ENCODE results near the gene CRY2.
"Not testable (repeated sequence)": the region's sequence is repeated elsewhere in the genome, so short reads cannot be mapped to it uniquely, and the experiment has no call there.

DNA sequence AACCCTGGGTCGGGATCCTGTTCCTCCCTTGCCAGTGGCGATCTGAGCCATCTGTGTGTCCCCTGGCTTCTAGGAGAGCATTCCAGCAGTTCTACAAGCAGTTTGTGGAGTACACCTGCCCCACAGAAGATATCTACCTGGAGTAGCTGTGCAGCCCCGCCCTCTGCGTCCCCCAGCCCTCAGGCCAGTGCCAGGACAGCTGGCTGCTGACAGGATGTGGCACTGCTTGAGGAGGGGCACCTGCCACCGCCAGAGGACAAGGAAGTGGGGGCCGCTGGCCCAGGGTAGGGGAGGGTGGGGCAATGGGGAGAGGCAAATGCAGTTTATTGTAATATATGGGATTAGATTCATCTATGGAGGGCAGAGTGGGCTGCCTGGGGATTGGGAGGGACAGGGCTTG is 58.3 kb downstream of the CRY2 start:
- TF ChIP-seq, protein P1, sequence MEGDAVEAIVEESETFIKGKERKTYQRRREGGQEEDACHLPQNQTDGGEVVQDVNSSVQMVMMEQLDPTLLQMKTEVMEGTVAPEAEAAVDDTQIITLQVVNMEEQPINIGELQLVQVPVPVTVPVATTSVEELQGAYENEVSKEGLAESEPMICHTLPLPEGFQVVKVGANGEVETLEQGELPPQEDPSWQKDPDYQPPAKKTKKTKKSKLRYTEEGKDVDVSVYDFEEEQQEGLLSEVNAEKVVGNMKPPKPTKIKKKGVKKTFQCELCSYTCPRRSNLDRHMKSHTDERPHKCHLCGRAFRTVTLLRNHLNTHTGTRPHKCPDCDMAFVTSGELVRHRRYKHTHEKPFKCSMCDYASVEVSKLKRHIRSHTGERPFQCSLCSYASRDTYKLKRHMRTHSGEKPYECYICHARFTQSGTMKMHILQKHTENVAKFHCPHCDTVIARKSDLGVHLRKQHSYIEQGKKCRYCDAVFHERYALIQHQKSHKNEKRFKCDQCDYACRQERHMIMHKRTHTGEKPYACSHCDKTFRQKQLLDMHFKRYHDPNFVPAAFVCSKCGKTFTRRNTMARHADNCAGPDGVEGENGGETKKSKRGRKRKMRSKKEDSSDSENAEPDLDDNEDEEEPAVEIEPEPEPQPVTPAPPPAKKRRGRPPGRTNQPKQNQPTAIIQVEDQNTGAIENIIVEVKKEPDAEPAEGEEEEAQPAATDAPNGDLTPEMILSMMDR (IDR thresholded peaks at IDR 0.05) = not testable (repeated sequence)
- not testable (repeated sequence) for TF ChIP-seq POLR2A (IDR thresholded peaks at IDR 0.05)
